GM12801 (cell line): ENCODE data around the gene MAPK4.

Source experiments
- TF ChIP-seq, protein P1 (sequence below): IDR thresholded peaks from one replicate; pipeline ENCODE4 v1.5.1; 2011; ENCODE audit warnings: control low read depth; ENCODE audit not compliant: insufficient read length; ENCODE audit errors: extremely low read depth

MAPK4 gene

DNA sequence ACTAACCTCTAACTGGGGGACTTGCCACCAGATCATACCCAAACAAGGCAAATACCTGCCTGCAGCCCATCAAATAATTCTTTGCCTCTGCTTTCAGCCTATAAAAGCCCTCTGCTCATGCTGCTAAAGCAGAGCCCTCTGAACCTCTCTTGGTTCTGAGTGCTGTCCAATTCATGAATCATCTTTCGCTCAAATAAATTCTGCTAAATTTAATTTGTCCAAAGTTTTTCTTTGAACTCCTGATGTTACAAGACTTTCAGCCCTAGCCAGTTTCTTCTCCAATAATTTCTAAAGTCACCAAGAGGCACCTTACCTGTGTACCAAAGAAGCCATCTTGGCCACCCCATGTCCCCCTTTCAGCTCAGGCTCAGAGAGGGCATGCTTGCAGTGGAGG is 188.0 kb downstream of the MAPK4 start:
- TF ChIP-seq, protein P1, sequence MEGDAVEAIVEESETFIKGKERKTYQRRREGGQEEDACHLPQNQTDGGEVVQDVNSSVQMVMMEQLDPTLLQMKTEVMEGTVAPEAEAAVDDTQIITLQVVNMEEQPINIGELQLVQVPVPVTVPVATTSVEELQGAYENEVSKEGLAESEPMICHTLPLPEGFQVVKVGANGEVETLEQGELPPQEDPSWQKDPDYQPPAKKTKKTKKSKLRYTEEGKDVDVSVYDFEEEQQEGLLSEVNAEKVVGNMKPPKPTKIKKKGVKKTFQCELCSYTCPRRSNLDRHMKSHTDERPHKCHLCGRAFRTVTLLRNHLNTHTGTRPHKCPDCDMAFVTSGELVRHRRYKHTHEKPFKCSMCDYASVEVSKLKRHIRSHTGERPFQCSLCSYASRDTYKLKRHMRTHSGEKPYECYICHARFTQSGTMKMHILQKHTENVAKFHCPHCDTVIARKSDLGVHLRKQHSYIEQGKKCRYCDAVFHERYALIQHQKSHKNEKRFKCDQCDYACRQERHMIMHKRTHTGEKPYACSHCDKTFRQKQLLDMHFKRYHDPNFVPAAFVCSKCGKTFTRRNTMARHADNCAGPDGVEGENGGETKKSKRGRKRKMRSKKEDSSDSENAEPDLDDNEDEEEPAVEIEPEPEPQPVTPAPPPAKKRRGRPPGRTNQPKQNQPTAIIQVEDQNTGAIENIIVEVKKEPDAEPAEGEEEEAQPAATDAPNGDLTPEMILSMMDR: no peak

DNA sequence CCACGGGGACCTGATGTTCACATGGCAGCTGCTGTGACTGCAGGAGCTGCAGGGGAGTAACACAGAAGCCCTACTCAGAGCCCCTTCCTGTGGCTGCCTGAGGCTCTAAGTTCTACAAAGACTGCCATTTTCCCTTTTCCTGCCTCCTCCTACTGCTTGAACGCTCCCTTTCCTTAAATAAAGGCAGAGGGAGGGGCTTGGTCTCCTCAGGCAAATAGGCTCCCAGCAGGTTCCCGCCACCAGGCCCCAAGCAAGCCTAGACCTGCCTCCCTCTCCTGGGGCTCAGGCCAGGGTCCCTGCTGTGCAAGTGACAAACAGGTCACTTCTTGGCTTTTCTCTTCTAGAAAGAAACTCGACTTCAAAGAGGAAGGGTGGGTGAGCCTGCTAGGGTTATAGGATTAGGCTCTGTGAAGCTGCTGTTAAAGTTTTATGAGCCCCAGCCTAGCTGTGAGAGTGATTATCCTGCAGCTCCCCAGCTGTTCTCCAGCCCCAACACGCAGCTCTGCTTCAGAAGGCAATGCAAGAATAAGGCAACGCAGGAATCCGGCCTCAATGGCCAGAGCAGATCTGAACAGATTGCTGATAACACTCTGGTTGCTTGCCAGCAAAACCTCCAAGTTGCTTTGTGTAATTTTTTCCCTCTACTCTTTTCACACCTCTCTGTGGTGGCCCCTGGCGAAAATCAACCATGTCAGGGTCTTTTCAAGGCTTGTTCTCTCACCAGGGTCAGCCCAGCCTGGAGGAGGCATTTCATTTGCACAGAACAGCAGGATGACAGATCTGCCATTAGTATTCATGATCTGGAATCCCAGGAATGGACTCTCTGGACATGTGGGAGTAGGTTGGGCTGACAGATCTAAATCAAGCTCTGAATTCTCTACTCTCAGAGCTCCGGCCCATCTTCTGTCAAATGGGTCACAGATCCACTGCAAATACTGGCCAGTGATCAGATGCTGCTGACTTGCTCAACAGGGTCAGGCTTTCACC is 188.6 kb downstream of the MAPK4 start:
- TF ChIP-seq, protein P1: no peak

DNA sequence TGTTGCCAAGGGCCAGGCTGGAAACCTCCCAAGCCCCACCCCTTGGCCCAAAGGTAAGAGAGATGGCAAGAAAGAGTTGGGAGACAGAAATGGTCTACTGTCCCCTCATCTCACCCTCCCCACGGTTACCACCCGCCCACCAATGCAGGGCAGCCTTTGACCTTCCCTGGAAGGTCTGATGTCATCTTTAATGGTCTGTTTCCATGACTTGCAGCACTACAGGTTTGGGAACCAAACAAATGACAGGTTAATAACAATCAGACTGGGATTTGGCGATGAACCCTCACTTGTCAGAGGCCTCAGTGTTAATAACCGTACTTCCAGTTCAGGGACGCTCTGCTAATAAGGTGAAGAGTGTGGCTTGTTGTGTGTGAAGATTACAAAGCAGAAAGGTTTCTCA is 189.5 kb downstream of the MAPK4 start:
- TF ChIP-seq, protein P1: no peak

DNA sequence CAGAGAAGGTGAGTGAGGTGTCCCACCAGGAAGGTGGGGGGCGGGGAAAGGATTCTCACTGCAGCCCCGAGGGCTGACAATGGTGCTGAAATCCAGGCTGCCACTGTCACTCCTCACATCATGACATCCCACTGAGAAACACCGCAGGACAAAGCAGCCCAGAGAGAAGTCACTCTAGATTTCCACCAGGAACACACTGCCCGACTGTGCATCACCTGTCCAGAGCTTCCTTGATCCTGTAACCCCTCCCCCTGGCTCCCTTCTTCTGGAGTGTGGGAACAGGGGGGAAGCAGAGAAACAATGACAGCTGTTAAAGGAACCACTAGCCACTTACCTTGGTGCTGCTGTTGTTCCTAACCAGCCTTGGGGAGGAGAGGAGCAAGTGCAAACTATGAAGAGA is 190.1 kb downstream of the MAPK4 start:
- TF ChIP-seq, protein P1: no peak

DNA sequence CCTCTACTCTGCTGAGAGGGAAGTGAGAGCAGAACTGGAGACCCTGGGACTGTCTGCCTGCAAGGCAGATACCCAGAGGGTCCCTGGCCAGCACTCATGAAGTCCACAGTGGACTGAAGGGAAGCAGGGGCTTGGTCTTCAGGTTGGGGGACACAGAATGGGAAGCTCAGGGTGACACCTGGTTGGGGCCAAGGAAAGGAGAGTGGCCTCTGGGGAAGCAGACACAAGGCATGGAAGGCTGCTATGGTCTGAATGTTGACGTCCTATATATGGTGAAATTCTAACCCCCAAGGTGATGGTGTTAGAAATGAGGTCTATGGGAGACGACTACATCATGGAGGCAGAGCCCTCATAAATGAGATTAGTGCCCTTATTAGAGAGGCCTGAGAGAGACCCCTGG is 190.7 kb downstream of the MAPK4 start:
- TF ChIP-seq, protein P1: no peak

DNA sequence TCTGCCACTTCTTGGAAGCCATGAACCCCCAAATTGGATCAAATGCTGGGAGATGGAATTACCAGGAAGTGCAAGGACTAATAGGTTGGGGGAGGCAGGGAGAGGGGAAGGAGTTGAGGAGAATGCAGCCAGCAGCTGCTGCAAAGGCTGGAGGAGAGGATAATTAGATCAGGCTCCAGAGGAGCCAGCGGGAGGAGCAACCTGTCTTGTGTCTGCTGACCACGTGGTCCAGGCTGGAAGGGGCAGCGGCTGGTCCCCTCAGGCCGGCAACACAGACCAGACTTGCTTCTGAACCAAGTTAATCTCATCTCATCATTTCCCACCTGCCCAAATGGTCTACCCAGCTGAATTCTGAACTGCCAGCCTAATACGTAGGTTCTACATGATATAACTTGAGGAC is 191.6 kb downstream of the MAPK4 start:
- TF ChIP-seq, protein P1: no peak

DNA sequence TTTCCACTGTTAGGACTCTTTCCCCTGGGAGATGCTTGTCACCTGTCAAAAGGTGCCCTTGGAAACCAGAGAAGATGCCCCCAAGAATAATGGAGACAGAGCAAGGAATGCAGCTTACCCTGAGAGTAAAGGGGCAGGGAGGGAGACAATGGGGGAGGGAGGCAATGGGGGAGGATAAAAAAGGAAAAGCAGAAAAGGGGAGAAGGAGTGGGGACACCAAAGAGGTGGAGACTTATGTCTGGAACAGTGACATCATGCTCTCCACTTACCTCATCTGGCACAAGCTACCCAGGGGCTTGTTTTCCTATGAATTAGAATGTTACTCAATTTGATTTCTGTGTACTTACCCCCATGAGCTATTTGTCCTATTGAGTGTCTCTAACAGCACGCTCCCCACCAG is 192.1 kb downstream of the MAPK4 start:
- TF ChIP-seq, protein P1: no peak
